GM19397 (cell line): Measurements from ENCODE around the gene CNTNAP2.

ENCODE experiments used
- ATAC-seq: cut with Tn5 transposase; IDR thresholded peaks from one replicate; pipeline ENCODE4 v1.9.1; 2021; ENCODE audit warnings: mild to moderate bottlenecking, moderate library complexity; ENCODE audit not compliant: unreplicated experiment

Gene CNTNAP2

GRCh38 chr7:146660839-146661238 lies 544.2 kb downstream of the CNTNAP2 start:
- no peak for ATAC-seq

- ATAC-seq = no peak
These were observed 544.8 kb downstream of the CNTNAP2 start for GRCh38 chr7:146661435-146661834.

- no peak for ATAC-seq
These were observed 545.3 kb downstream of the CNTNAP2 start for GRCh38 chr7:146661929-146662328.

GRCh38 chr7:146665023-146665422 lies 548.4 kb downstream of the CNTNAP2 start:
- no peak for ATAC-seq

- no peak for ATAC-seq
These were observed 553.9 kb downstream of the CNTNAP2 start for GRCh38 chr7:146670532-146670931.

- ATAC-seq = no peak
These were observed 564.9 kb downstream of the CNTNAP2 start for GRCh38 chr7:146681487-146681886.

- ATAC-seq = no peak
These were observed 566.8 kb downstream of the CNTNAP2 start for GRCh38 chr7:146683439-146683838.

GRCh38 chr7:146690987-146691386 lies 574.4 kb downstream of the CNTNAP2 start:
- no peak for ATAC-seq

- ATAC-seq = no peak
These were observed 582.5 kb downstream of the CNTNAP2 start for GRCh38 chr7:146698995-146699610.

- ATAC-seq = no peak
These were observed 583.5 kb downstream of the CNTNAP2 start for GRCh38 chr7:146700015-146700560.

- ATAC-seq = no peak
These were observed 584.6 kb downstream of the CNTNAP2 start for GRCh38 chr7:146701166-146701565.

- no peak for ATAC-seq
These were observed 586.3 kb downstream of the CNTNAP2 start for GRCh38 chr7:146702898-146703297.

GRCh38 chr7:146709451-146710027 lies 592.9 kb downstream of the CNTNAP2 start:
- no peak for ATAC-seq

- no peak for ATAC-seq
These were observed 596.6 kb downstream of the CNTNAP2 start for GRCh38 chr7:146713205-146713604.

- no peak for ATAC-seq
These were observed 597.3 kb downstream of the CNTNAP2 start for GRCh38 chr7:146713934-146714333.

- ATAC-seq = no peak
These were observed 603.6 kb downstream of the CNTNAP2 start for GRCh38 chr7:146720195-146720594.

GRCh38 chr7:146722986-146723385 lies 606.4 kb downstream of the CNTNAP2 start:
- no peak for ATAC-seq

GRCh38 chr7:146725520-146725919 lies 608.9 kb downstream of the CNTNAP2 start:
- no peak for ATAC-seq

- ATAC-seq = no peak
These were observed 611.5 kb downstream of the CNTNAP2 start for GRCh38 chr7:146728141-146728540.

GRCh38 chr7:146728611-146729010 lies 612.0 kb downstream of the CNTNAP2 start:
- no peak for ATAC-seq

- no peak for ATAC-seq
These were observed 614.6 kb downstream of the CNTNAP2 start for GRCh38 chr7:146731185-146731584.

GRCh38 chr7:146735992-146736391 lies 619.4 kb downstream of the CNTNAP2 start:
- ATAC-seq = no peak
